WTC11 (cell line): Measurements from ENCODE around the gene STK10. TPM values are rescaled to one million over a fixed set of nuclear protein-coding genes. Genes with fewer than 3 reads are reported as not detected.

Experiments
- CREB1 ChIP-seq: sonication (generic); formaldehyde crosslinking; IDR thresholded peaks from 2 replicates; pipeline ENCODE4 v1.8.0; 2023; ENCODE audit warnings: mild to moderate bottlenecking, missing genetic modification reagents
- ELF4 ChIP-seq: sonication (generic); formaldehyde crosslinking; IDR thresholded peaks from 2 replicates; pipeline ENCODE4 v1.8.1; 2022; ENCODE audit warnings: low read depth, mild to moderate bottlenecking, moderate library complexity, missing genetic modification reagents
- FOXK1 ChIP-seq: sonication (generic); formaldehyde crosslinking; IDR thresholded peaks from 2 replicates; pipeline ENCODE4 v1.8.0; 2022; ENCODE audit warnings: mild to moderate bottlenecking, moderate library complexity, missing genetic modification reagents
- FOXP4 ChIP-seq: sonication (generic); formaldehyde crosslinking; IDR thresholded peaks from 2 replicates; pipeline ENCODE4 v1.8.0; 2022; ENCODE audit warnings: mild to moderate bottlenecking, missing genetic modification reagents
- GRHL2 ChIP-seq: fragments of 250-450 bp; sonication (Bioruptor Pico); IDR thresholded peaks from 2 replicates; pipeline ENCODE4 v1.8.0; 2022; ENCODE audit warnings: mild to moderate bottlenecking, moderate library complexity; ENCODE audit not compliant: insufficient replicate concordance, severe bottlenecking
- IRF2 ChIP-seq: sonication (generic); formaldehyde crosslinking; IDR thresholded peaks from 2 replicates; pipeline ENCODE4 v1.8.0; 2022; ENCODE audit warnings: low read depth, missing genetic modification reagents, borderline replicate concordance
- JAZF1 ChIP-seq: fragments of 250-450 bp; sonication (Bioruptor Pico); IDR thresholded peaks from 2 replicates; pipeline ENCODE4 v1.9.0; 2021; ENCODE audit warnings: moderate library complexity, mild to moderate bottlenecking, inconsistent platforms
- JUN ChIP-seq: sonication (generic); formaldehyde crosslinking; IDR thresholded peaks from 2 replicates; pipeline ENCODE4 v1.8.0; 2023; ENCODE audit warnings: mild to moderate bottlenecking, missing genetic modification reagents
- MAX ChIP-seq: sonication (generic); formaldehyde crosslinking; IDR thresholded peaks from 2 replicates; pipeline ENCODE4 v1.8.0; 2022; ENCODE audit warnings: mild to moderate bottlenecking, missing genetic modification reagents
- NFYB ChIP-seq: sonication (generic); formaldehyde crosslinking; conservative IDR thresholded peaks from 2 replicates; pipeline ENCODE4 v1.8.0; 2022; ENCODE audit warnings: low read depth, missing genetic modification reagents
- NR3C1 ChIP-seq: sonication (generic); formaldehyde crosslinking; conservative IDR thresholded peaks from 2 replicates; pipeline ENCODE4 v1.8.1; 2023; ENCODE audit warnings: low read depth, mild to moderate bottlenecking, missing genetic modification reagents
- SP1 ChIP-seq: sonication (generic); formaldehyde crosslinking; conservative IDR thresholded peaks from 2 replicates; pipeline ENCODE4 v1.8.1; 2022; ENCODE audit warnings: missing genetic modification reagents
- TEAD1 ChIP-seq: sonication (generic); formaldehyde crosslinking; IDR thresholded peaks from 2 replicates; pipeline ENCODE4 v1.8.0; 2022; ENCODE audit warnings: mild to moderate bottlenecking, missing genetic modification reagents
- ZBTB21 ChIP-seq: sonication (generic); formaldehyde crosslinking; IDR thresholded peaks from 2 replicates; pipeline ENCODE4 v1.8.1; 2023; ENCODE audit warnings: mild to moderate bottlenecking, missing genetic modification reagents, borderline replicate concordance
- ZNF138 ChIP-seq: sonication (generic); formaldehyde crosslinking; conservative IDR thresholded peaks from 2 replicates; pipeline ENCODE4 v1.8.1; 2022; ENCODE audit warnings: mild to moderate bottlenecking, moderate library complexity, missing genetic modification reagents
- ZNF219 ChIP-seq: sonication (generic); formaldehyde crosslinking; IDR thresholded peaks from 2 replicates; pipeline ENCODE4 v1.8.0; 2023; ENCODE audit warnings: missing genetic modification reagents, mild to moderate bottlenecking, borderline replicate concordance
- ZNF396 ChIP-seq: fragments of 250-450 bp; sonication (Bioruptor Pico); IDR thresholded peaks from 2 replicates; pipeline ENCODE4 v1.8.0; 2021; ENCODE audit warnings: mild to moderate bottlenecking, moderate library complexity, borderline replicate concordance
- ZNF425 ChIP-seq: fragments of 250-450 bp; sonication (Bioruptor Pico); conservative IDR thresholded peaks from 2 replicates; pipeline ENCODE4 v1.9.0; 2021; ENCODE audit warnings: mild to moderate bottlenecking
- ZNF532 ChIP-seq: fragments of 250-450 bp; sonication (Bioruptor Pico); IDR thresholded peaks from 2 replicates; pipeline ENCODE4 v1.9.0; 2021; ENCODE audit warnings: mild to moderate bottlenecking, borderline replicate concordance
- ZNF671 ChIP-seq: fragments of 250-450 bp; sonication (Bioruptor Pico); IDR thresholded peaks from 2 replicates; pipeline ENCODE4 v1.8.0; 2021; ENCODE audit warnings: mild to moderate bottlenecking
- total RNA-seq: library from RNA; stranded (reverse); gene quantifications from 3 replicates; pipeline ENCODE4 v1.2.3, GENCODE V29; 2021
- TF ChIP-seq, protein P1 (sequence below): sonication (generic); formaldehyde crosslinking; IDR thresholded peaks from 2 replicates; pipeline ENCODE4 v1.8.1; 2022; ENCODE audit warnings: mild to moderate bottlenecking, moderate library complexity, missing genetic modification reagents
- TF ChIP-seq, protein P2 (sequence below): sonication (generic); formaldehyde crosslinking; conservative IDR thresholded peaks from 2 replicates; pipeline ENCODE4 v1.8.1; 2022; ENCODE audit warnings: mild to moderate bottlenecking, missing genetic modification reagents
- TF ChIP-seq, protein P3 (sequence below): sonication (generic); formaldehyde crosslinking; IDR thresholded peaks from 2 replicates; pipeline ENCODE4 v1.8.1; 2023; ENCODE audit warnings: mild to moderate bottlenecking, missing genetic modification reagents, moderate library complexity
- TF ChIP-seq, protein P4 (sequence below): sonication (generic); formaldehyde crosslinking; IDR thresholded peaks from 2 replicates; pipeline ENCODE4 v1.8.0; 2022; ENCODE audit warnings: mild to moderate bottlenecking, missing genetic modification reagents
- TF ChIP-seq, protein P5 (sequence below): sonication (generic); formaldehyde crosslinking; IDR thresholded peaks from 2 replicates; pipeline ENCODE4 v1.8.1; 2023; ENCODE audit warnings: mild to moderate bottlenecking, moderate library complexity, missing genetic modification reagents

Gene STK10
- total RNA-seq, 1 experiment from 2014 or later: 20.5 TPM

- TF ChIP-seq, protein P1, sequence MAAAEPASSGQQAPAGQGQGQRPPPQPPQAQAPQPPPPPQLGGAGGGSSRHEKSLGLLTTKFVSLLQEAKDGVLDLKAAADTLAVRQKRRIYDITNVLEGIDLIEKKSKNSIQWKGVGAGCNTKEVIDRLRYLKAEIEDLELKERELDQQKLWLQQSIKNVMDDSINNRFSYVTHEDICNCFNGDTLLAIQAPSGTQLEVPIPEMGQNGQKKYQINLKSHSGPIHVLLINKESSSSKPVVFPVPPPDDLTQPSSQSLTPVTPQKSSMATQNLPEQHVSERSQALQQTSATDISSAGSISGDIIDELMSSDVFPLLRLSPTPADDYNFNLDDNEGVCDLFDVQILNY (CRISPR knock-in tag): no peak
- TF ChIP-seq ZNF671 (CRISPR knock-in tag): no peak
- TF ChIP-seq ZNF219 (CRISPR knock-in tag): no peak
- TF ChIP-seq, protein P2, sequence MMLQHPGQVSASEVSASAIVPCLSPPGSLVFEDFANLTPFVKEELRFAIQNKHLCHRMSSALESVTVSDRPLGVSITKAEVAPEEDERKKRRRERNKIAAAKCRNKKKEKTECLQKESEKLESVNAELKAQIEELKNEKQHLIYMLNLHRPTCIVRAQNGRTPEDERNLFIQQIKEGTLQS (CRISPR knock-in tag): no peak
- TF ChIP-seq ZNF396 (CRISPR knock-in tag): no peak
- TF ChIP-seq GRHL2: no peak
- 0 out of 2 replicates have a peak, but pooled peaks have one; percentile 39 for TF ChIP-seq JUN (CRISPR knock-in tag)
- no peak for TF ChIP-seq JAZF1 (CRISPR knock-in tag)
- TF ChIP-seq ZBTB21: no peak
- no peak for TF ChIP-seq ZNF138 (CRISPR knock-in tag)
- TF ChIP-seq, protein P3, sequence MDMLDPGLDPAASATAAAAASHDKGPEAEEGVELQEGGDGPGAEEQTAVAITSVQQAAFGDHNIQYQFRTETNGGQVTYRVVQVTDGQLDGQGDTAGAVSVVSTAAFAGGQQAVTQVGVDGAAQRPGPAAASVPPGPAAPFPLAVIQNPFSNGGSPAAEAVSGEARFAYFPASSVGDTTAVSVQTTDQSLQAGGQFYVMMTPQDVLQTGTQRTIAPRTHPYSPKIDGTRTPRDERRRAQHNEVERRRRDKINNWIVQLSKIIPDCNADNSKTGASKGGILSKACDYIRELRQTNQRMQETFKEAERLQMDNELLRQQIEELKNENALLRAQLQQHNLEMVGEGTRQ: no peak
- no peak for TF ChIP-seq IRF2
- TF ChIP-seq ELF4 (CRISPR knock-in tag): no peak
- peak; percentile 16; the same call in 1 of the 2 replicates for TF ChIP-seq NFYB
- TF ChIP-seq, protein P4, sequence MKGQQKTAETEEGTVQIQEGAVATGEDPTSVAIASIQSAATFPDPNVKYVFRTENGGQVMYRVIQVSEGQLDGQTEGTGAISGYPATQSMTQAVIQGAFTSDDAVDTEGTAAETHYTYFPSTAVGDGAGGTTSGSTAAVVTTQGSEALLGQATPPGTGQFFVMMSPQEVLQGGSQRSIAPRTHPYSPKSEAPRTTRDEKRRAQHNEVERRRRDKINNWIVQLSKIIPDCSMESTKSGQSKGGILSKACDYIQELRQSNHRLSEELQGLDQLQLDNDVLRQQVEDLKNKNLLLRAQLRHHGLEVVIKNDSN (CRISPR knock-in tag): no peak; the same call in 1 of the 2 replicates
- peak; percentile 81 for TF ChIP-seq SP1 (CRISPR knock-in tag)
- TF ChIP-seq TEAD1 (CRISPR knock-in tag): peak; percentile 90
- peak; percentile 64; the same call in 1 of the 2 replicates for TF ChIP-seq FOXK1 (CRISPR knock-in tag)
- TF ChIP-seq, protein P5, sequence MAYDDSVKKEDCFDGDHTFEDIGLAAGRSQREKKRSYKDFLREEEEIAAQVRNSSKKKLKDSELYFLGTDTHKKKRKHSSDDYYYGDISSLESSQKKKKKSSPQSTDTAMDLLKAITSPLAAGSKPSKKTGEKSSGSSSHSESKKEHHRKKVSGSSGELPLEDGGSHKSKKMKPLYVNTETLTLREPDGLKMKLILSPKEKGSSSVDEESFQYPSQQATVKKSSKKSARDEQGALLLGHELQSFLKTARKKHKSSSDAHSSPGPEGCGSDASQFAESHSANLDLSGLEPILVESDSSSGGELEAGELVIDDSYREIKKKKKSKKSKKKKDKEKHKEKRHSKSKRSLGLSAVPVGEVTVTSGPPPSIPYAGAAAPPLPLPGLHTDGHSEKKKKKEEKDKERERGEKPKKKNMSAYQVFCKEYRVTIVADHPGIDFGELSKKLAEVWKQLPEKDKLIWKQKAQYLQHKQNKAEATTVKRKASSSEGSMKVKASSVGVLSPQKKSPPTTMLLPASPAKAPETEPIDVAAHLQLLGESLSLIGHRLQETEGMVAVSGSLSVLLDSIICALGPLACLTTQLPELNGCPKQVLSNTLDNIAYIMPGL: peak; percentile 77
- TF ChIP-seq ZNF532 (CRISPR knock-in tag): no peak
- TF ChIP-seq CREB1 (CRISPR knock-in tag): no peak
- TF ChIP-seq NR3C1 (CRISPR knock-in tag): no peak
- TF ChIP-seq FOXP4 (CRISPR knock-in tag): peak; percentile 70; the same call in 1 of the 2 replicates
- peak; percentile 81 for TF ChIP-seq MAX (CRISPR knock-in tag)
- no peak for TF ChIP-seq ZNF425 (CRISPR knock-in tag)
Observed at GRCh38 chr5:172006321-172007174, 181.5 kb downstream of the STK10 start, which contains the start of gene FBXW11 (continued).
